Loucy (cell line): Measurements from ENCODE around the gene PACSIN2.

Source experiments
- H2AFZ ChIP-seq: fragments of 200-600 bp; sonication (generic); 2 replicates; pipeline ENCODE4 v1.6.0; 2016; ENCODE audit warnings: antibody characterized with exemption, mild to moderate bottlenecking, low read length, moderate library complexity
- H3F3A ChIP-seq: fragments of 200-600 bp; 2 replicates; pipeline ENCODE4 v1.6.0; 2016; ENCODE audit warnings: antibody characterized with exemption, low read depth, mild to moderate bottlenecking
- H3K27me3 ChIP-seq: fragments of 200-600 bp; sonication (generic); 2 replicates; pipeline ENCODE4 v1.6.1; 2014; ENCODE audit warnings: low read length, mild to moderate bottlenecking; ENCODE audit not compliant: insufficient read depth, poor library complexity, severe bottlenecking
- H3K36me3 ChIP-seq: fragments of 200-600 bp; sonication (generic); 2 replicates; pipeline ENCODE4 v1.6.1; 2016; ENCODE audit warnings: low read length; ENCODE audit not compliant: insufficient read depth
- H3K4me1 ChIP-seq: fragments of 200-600 bp; sonication (generic); 2 replicates; pipeline ENCODE4 v1.5.1; 2014; ENCODE audit warnings: low read length, mild to moderate bottlenecking; ENCODE audit not compliant: insufficient read depth, poor library complexity, severe bottlenecking
- H3K4me2 ChIP-seq: fragments of 200-600 bp; sonication (generic); 2 replicates; pipeline ENCODE4 v1.6.0; 2014; ENCODE audit warnings: antibody characterized with exemption, low read length, low read depth, mild to moderate bottlenecking; ENCODE audit not compliant: poor library complexity, severe bottlenecking
- H3K4me3 ChIP-seq: fragments of 200-600 bp; sonication (generic); 2 replicates; pipeline ENCODE4 v1.5.1; 2014; ENCODE audit warnings: low read length, mild to moderate bottlenecking, mixed read lengths; ENCODE audit not compliant: poor library complexity, severe bottlenecking
- H3K79me2 ChIP-seq: fragments of 200-600 bp; sonication (generic); 2 replicates; pipeline ENCODE4 v1.6.1; 2014; ENCODE audit warnings: low read length; ENCODE audit not compliant: insufficient read depth
- H3K9ac ChIP-seq: fragments of 200-600 bp; sonication (generic); 2 replicates; pipeline ENCODE4 v1.6.0; 2014; ENCODE audit warnings: mild to moderate bottlenecking, low read depth, low read length, moderate library complexity; ENCODE audit not compliant: poor library complexity, severe bottlenecking
- H3K9me2 ChIP-seq: fragments of 200-600 bp; sonication (generic); replicated peaks from 2 replicates; pipeline ENCODE4 v1.6.1; 2016; ENCODE audit warnings: low read depth, low read length, mixed read lengths
- H3K9me3 ChIP-seq: fragments of 200-600 bp; sonication (generic); 2 replicates; pipeline ENCODE4 v1.6.1; 2014; ENCODE audit warnings: mild to moderate bottlenecking, antibody characterized with exemption, low read length, low read depth; ENCODE audit not compliant: insufficient read depth
- H4K20me1 ChIP-seq: fragments of 200-600 bp; sonication (generic); 2 replicates; pipeline ENCODE4 v1.6.0; 2014; ENCODE audit warnings: antibody characterized with exemption, low read length, mild to moderate bottlenecking; ENCODE audit not compliant: insufficient read depth, poor library complexity, severe bottlenecking
- EZH2phosphoT487 ChIP-seq: fragments of 200-600 bp; IDR thresholded peaks from 2 replicates; pipeline ENCODE4 v1.6.1; 2018; ENCODE audit warnings: antibody characterized with exemption, mild to moderate bottlenecking, moderate library complexity, borderline replicate concordance
- TF ChIP-seq, protein P1 (sequence below): fragments of 200-600 bp; sonication (generic); conservative IDR thresholded peaks from 2 replicates; pipeline ENCODE4 v1.5.1; 2014; ENCODE audit warnings: mild to moderate bottlenecking, antibody characterized with exemption, low read length

PACSIN2 gene

DNA sequence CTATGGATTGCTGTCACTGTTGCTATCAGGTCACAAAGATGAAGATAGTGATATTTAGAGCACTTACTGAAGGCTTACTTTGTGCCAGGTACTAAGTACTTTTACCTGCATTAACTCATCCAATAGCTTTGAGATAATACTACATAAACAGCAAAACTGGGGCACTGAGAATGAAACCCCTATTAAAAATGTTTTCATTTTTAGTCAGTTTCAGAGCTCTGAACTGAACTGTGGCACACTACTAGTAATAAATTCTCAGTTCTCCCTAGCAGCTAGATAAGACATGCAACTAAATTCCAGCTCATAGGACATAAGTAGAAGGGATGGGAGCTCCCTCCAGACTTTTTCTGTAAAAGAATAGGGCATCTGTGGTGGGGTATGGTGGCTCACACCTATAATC is 181.8 kb downstream of the PACSIN2 start:
- H3K9me2 ChIP-seq = no peaks in the 10 kb centered on the region
- H3K4me1 ChIP-seq = no peaks in the 10 kb centered on the region
- H3F3A ChIP-seq = no peaks in the 10 kb centered on the region
- no peak overlapping the region for H3K9ac ChIP-seq
- H2AFZ ChIP-seq = no peak overlapping the region
- H3K79me2 ChIP-seq = no peaks in the 10 kb centered on the region
- H3K4me2 ChIP-seq = no peak overlapping the region
- H4K20me1 ChIP-seq = no peaks in the 10 kb centered on the region
- peaks cover 80% of the 10 kb centered on the region for H3K36me3 ChIP-seq
- no peak for TF ChIP-seq EZH2phosphoT487
- TF ChIP-seq, protein P1, sequence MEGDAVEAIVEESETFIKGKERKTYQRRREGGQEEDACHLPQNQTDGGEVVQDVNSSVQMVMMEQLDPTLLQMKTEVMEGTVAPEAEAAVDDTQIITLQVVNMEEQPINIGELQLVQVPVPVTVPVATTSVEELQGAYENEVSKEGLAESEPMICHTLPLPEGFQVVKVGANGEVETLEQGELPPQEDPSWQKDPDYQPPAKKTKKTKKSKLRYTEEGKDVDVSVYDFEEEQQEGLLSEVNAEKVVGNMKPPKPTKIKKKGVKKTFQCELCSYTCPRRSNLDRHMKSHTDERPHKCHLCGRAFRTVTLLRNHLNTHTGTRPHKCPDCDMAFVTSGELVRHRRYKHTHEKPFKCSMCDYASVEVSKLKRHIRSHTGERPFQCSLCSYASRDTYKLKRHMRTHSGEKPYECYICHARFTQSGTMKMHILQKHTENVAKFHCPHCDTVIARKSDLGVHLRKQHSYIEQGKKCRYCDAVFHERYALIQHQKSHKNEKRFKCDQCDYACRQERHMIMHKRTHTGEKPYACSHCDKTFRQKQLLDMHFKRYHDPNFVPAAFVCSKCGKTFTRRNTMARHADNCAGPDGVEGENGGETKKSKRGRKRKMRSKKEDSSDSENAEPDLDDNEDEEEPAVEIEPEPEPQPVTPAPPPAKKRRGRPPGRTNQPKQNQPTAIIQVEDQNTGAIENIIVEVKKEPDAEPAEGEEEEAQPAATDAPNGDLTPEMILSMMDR = no peak
- no peaks in the 10 kb centered on the region for H3K9me3 ChIP-seq
- no peaks in the 10 kb centered on the region for H3K27me3 ChIP-seq
- no peak overlapping the region for H3K4me3 ChIP-seq

- Histone ChIP-seq H3K9me3 (no peaks in the 10 kb centered on the region), H3K4me1 (no peaks in the 10 kb centered on the region), H3K79me2 (no peaks in the 10 kb centered on the region), H2AFZ (no peak overlapping the region), H3K9ac (no peak overlapping the region), H4K20me1 (no peaks in the 10 kb centered on the region), H3K9me2 (no peaks in the 10 kb centered on the region), H3F3A (no peaks in the 10 kb centered on the region), H3K36me3 (peaks cover 83% of the 10 kb centered on the region), H3K4me2 (no peak overlapping the region), H3K27me3 (no peaks in the 10 kb centered on the region), H3K4me3 (no peak overlapping the region)
- no peak for TF ChIP-seq EZH2phosphoT487
- TF ChIP-seq, protein P1 = no peak
Measured at GRCh38 chr22:42831712-42832111, 183.2 kb downstream of the PACSIN2 start.

DNA sequence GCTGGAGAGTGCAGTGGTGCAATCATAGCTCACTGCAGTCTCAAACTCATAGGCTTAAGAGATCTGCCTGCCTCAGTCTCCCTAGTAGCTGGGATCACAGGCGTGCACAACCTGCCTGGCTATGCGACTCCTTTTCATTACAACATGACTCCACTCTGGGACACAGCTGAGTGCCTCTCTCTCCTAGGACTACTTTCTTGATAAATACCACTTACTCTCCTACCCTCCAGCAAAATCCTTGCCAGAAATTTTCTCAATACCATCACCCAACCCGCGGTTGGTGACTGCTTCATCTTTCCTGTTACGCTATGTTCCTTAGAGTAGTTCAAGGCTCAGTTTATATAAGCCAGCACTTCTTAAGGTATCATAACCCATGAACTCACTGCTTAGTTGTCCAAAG is 184.8 kb downstream of the PACSIN2 start:
- Histone ChIP-seq H3K27me3 (no peaks in the 10 kb centered on the region), H3F3A (no peaks in the 10 kb centered on the region), H3K9me3 (no peaks in the 10 kb centered on the region), H3K9ac (no peak overlapping the region), H2AFZ (no peak overlapping the region), H4K20me1 (no peaks in the 10 kb centered on the region), H3K36me3 (peaks cover 84% of the 10 kb centered on the region; the same call in 1 of the 2 replicates), H3K79me2 (no peaks in the 10 kb centered on the region), H3K4me2 (no peak overlapping the region), H3K4me1 (no peaks in the 10 kb centered on the region), H3K9me2 (no peaks in the 10 kb centered on the region), H3K4me3 (no peak overlapping the region)
- TF ChIP-seq, protein P1 = no peak
- no peak for TF ChIP-seq EZH2phosphoT487
